OCI-LY1 (cell line): ENCODE measurements around the gene SAG.

Experiments used
- CTCF ChIP-seq: fragments of 200-600 bp; sonication (generic), shearing (Covaris generic); IDR thresholded peaks from 2 replicates; pipeline ENCODE4 v1.5.1; 2017; ENCODE audit warnings: mild to moderate bottlenecking, antibody characterized with exemption, low read length, moderate library complexity, mixed read lengths
- EZH2 ChIP-seq: fragments of 200-600 bp; sonication (generic), shearing (Covaris generic); IDR thresholded peaks from 2 replicates; pipeline ENCODE4 v1.8.0; 2017; ENCODE audit warnings: borderline replicate concordance, mixed run types, mild to moderate bottlenecking, antibody characterized with exemption, low read length, moderate library complexity, mixed read lengths

GRCh38 chr2:233346376-233346775 is 38.8 kb downstream of the SAG start:
- TF ChIP-seq CTCF (no peak), EZH2 (no peak)
